NCI-H1694 treated with DMSO at 0.1 percent for 48 hours (cell line): ENCODE data around the gene C19orf81.

Experiments used
- DNase-seq: peaks from one replicate; lab custom pipeline; 2025; lab: John Stamatoyannopoulos, UW

The C19orf81 gene

DNA sequence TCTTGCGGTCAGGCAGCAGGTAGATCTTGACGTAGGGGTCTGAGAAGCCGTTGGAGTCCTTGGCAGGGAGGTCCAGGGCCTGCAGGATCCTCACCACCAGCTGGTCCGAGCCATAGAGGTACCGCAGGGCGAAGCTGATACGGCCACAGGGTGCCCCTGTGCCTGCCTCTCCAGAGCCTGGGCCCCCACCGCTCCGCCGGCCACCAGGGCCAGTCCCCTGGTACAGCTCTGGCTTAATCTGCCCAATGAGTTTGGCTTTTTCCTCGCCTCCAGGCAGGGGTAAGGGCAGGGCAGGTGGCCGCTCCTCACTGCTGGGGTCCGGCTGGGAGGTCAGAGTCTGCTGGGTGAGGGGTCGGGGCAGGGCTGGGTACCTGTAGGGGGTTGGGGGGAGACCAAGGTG lies 19.4 kb upstream of the C19orf81 start:
- DNase-seq: no peak

DNA sequence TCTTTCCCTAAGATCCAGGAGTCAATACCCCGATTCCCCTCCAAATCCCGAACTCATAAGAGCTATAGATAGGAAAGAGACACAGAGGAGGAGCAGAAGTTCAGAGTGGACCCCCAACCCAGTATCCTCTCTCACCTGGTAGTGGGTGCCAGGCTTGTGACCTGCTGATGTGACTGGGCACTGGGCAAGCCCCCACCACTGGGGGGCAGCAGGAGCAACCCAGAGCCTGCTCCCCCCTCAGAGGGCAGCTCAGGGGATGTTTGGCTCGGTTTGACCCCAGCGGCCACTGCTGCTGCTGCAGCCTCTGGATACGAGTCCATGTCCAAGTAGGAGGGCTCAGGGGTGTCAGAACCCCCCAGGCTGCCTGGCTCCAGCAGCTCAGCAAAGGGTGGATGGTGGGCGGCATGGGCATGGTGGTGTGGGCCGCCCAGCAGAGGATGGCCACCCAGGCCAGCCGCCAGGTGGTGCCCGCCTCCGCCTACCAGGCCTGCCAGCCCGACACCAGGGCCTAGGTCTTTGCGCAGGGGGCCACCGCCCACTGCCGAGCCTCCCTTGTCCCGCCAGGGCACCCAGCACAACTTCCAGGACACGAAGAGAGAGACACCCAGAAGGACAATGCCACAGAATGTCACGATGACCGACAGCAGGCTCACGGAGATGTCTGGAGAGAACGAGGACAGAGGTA lies 17.0 kb upstream of the C19orf81 start:
- no peak for DNase-seq

DNA sequence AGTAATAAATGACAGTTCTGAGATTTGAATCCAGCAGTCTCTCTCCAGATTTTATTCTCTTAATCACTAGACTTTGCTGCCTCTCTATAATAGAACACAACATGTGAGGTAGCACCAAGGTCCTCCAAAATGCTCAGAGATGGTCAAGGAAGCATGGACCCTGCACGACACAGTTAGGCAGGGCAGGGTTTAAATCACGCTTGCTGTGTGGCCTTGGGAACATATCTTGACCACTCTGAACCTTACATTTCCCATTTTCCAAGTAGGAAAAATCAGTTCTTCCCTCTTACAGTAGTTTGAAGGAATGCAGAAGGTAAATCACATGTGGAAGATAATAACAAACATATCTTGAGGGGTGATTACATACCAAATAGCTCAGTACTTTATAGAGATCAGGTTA lies 15.9 kb upstream of the C19orf81 start:
- no peak for DNase-seq

DNA sequence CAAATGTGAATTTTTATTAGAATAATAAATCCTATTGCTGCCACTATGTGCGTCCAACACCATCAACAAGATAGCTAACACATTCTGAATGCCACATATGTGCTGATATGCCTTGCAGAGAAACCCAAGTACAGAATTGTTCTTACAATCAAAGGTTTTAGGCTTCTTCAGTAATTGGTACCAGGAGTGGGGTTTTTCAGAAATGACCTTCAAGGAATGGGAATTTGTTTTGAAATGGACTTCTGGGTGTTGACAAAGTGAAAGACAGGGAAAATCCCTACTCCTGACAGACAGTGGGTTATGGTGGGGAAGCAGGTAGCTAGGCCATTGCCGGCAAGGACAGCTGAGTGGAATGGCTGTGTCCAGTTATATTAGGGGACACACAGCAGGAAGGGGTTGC lies 15.3 kb upstream of the C19orf81 start:
- no peak for DNase-seq

DNA sequence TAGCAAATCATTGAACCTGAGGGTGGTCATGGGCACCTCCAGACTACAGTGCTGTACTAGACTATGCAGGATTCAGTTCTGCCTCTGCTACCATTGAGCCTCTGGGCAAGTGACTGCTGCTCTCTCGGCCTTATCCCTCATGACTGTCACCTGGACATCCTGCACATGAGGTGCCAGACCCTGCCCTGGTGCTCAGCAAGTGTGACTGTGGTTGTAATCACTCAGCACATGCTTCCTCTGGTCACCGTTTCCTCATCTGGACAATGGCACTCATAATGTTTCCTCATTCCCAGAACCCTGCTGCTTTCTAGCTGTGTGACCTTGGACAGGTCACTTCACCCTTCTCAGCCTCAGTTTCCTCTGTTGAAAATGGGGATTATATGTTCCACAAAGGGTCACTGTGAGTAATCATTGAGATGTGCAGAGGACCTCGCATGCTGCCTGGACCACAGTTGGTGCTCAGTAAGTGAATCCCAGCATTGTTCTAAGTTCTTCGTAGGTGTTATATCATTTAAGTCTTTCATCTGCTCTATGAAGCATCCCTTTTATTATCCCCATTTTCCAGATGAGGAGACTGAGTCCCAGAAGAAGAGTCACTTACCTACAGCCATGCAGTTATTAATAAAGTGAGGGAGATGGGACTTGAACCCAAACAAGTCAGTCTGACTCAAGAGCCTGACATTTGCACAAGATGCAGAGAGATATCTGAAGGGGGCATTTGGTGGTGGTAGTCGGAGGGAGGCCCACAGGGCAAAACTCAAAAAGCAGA lies 12.7 kb upstream of the C19orf81 start:
- no peak for DNase-seq

DNA sequence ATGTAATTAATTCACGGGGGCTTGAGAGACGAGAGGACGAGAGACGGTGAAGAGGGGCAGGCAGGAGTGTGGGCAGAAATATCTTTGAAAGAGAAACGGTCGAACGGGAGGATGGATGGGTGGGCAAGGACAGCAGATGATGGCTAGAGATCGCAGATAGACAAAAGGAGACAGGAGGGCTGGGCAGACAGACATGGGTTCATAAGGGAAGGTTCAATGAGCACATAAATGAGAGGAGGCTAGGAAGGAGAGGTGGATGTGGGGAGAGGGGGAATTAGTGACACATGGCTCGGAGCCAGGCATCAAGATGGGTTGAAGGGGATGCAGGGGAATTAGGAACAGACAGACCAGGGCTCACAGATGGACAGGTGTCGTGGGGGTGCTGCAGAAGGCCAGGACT lies 10.6 kb upstream of the C19orf81 start:
- no peak for DNase-seq

DNA sequence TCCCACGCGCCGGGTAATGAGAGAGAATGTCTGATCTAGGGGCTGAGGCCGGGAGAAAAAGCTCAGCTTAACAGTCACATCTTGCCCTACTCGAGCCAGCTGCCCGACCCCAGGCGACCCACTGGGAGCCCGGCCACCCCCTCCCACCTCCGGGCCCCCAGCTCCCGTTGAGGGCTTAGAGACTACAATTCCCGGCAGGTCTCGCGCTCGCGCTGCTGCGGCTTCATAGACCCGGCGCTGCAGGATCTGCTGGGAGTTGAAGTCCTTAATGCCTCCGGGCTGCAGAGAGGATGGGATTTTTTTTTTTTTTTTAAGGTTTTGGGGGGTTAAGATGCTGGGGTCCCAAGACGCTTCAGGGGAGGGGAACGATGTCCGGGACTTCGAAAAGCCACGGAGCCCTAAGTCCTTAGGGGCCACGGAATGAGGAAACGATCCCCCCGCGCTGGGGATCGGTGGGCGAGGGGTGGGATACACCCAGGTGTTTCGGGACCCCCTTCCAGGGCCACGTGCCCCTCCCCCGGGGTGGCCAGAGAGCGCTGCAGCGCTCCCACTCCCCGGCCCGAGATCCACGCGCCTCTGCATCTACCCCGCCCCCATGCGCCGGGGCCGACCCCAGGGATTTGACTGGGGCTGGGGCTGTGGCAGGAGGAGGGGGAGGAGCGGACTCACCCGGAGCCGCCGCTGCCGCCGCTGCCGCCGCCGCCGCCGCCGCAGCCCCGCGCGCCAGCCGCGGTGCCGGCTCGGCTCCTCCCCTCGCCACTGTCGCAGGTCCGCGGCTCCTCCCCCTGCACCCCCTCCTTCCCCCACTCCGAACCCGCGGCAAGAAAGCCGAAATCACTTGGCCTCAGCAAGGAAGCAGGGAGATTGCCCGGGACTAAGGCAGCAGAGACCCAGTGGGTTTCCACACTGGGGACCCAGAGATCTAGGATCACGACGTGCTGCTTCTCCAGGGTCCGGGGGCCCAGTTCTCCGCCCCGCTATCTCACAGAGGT lies 9.8 kb upstream of the C19orf81 start, which contains the start of gene SYT3:
Gene SYT3 (minus strand): TSS at position 761 of the 992 bp plus-strand sequence. CDS start 2,470 bp downstream, outside the sequence.
- DNase-seq: peak; percentile 5

DNA sequence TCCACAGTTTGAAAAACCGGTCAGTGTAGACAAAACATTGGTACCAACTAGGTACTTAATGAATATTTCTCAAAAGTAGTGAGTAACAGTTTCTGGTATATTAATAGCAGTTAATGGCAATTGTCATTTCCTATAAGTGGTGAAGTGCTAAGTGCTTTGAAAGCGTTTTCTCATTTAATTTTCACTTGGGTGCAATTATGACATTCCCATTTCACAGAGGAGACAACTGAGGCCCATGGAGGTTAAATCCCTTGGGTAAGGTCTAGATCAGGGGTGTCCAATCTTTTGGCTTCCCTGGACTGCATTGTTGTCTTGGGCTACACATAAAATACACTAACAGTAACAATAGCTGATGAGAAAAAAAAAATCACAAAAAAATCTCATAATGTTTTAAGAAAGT lies 8.9 kb upstream of the C19orf81 start:
- no peak for DNase-seq

DNA sequence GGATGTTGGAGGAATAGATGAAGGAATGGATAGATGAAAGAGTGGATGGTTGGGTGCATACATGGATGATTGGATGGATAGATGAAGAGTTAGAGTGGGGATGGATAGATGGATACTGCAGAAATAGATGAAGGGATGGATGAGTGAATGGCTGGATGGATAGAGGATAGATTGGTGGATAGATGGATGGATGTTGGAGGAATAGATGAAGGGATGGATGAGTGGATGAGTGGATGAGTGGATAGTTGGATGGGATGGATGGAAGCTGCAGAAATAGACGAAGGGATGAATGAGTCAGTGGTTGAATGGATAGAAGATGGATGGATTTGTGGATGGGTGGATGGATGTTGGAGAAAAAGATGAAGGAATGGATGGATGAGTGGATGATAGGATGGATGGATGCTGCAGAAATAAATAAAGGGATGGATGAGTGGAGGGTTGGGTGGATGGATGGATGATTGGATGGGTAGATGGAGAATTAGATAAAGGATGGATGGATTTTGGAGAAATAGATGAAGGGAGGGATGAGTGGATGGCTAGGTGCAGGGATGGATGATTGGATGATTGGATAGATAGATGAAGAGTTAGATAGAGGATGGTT lies 4.8 kb upstream of the C19orf81 start:
- DNase-seq: no peak

DNA sequence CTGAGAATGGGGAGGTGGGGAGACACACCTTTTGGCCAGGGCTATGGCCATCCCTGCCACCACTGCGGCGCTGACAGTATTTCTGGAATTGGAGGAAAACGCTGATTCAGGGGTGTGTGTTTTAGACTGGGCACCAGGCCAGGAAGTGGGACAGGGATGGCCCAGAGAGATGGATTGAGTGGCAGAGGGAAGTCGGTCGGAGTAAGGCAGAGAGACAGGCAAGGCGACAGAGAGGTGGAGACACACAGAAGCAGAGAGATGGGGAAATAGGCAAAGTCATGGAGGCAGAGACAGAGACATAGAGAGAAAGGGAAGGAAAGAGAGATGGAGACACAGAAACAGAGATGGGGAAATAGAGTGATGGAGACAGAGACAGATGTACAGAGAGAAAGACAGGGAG lies 4.1 kb upstream of the C19orf81 start:
- no peak for DNase-seq

DNA sequence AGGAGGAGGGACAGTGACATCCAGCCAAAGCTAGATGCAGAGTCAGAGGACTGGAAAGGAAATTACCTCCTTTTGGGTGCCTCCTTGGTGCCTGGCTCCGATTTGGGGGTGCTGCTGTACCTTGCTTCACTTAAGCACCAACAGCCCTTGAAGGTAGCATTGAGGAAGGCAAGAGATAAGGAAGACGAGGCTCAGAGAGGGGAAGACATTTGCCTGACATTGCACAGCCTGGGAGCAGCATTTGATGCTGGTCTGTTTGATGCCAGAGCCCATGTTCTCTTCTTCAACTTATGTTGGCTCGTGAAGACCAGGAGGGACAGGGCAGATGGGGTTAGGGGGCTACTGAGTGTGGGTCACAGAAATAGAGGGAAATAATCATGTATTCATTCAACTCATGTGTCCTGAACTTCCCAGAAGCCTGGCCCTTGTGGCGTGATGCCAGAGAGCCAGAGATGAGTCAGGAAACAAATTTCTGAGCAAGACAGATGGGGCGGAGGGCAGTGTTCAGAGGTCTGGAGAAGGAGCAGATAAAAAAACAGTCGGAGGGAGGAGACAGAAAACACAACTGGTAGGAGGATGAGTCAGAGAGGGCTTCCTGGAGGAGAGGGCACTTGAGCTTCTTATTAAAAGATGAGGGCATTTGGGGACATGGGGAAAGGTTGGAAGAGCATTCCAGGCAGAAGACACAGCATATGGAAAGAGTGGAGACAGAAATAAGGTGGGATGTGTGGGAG lies 3.0 kb upstream of the C19orf81 start:
- no peak for DNase-seq

DNA sequence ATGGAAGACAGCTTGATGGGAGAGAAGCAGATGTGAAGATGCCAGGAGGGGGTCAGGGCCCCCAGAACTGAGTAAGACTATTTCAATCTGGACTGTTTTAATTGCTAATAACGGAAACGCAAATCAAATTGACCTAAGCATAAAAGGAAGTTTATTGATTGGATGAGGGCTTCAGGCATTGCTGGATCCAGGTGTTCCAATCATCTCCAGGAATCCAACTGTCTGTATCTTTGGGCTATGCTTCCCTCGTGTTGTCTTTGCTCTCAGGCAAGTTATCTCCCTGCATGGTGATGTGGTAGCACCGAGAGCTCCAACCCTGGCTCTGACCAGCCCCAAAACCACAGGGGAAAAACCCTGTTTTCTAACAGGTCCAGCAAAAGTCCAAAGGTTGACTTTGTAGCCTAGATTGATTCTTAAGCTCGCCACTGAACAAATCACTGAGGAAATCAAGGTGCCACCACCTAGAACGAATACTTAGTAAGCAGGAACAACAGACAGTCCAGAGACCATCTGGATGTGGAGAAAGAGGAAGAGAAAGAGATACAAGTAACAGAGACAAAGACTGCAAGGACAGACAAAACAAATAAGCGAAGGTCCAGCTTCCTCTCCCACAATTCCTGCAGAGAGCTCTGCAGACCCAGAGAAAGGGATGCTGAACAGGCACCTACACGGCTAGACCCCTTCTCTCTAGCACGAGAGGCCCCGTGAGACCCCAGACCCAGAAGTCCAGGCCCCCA lies 1.2 kb upstream of the C19orf81 start:
- DNase-seq: no peak

DNA sequence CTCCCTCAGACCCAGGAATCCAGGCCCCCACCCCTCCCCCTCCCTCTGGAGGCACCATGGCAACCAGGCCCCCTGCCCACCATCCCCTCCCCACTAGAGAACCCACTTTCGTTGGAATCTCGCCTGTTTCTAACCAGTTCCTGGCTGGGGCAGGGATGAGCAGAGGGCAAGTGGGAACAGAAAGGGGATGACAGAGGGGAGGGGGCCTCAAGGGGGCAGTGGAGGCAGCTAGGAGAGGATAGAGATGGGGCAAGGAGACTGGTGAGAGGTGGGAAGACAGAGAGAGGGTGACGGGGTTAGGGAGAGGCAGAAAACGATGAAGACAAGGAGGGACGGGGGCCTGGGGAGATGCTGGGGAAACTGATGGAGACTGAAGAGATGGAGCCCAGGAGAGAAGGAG lies 586 bp upstream of the C19orf81 start:
- no peak for DNase-seq

DNA sequence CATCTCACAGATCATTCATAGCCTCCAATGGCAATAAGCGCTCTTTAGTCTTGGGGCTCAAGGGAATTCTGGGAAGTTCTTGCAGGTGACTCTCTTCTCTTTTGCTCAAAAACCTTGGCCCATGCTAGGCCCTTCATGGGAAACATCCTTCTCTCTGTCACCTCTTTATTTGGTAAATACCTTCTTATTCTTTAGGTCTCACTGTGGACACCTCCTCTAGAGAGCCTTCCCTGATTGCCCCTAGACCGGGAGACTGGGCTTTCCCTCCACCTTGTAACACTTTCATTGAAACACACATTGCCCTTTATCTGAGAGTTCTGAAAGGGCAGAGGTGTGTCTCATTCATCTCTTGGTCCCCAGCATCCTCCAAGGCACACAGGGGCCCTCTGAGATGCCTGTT lies 1.9 kb downstream of the C19orf81 start:
- no peak for DNase-seq

DNA sequence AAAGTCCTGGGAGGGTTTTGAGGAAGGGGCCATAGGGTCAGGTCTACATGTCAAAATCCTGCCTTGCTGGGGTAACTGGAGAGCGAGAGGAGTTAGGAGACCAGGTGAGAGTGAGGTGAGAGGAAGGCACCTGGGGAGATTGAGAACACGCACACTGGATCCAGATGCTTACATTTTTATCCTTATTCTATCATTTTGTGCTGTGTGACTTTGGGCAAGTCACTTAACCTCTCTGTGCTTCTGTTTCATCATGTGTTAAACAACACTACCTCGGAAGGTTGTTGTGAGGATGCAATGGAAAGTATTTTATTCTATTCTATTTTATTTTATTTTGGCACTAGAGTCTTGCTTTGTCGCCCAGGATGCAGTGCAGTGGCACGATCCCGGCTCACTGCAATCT lies 3.5 kb downstream of the C19orf81 start:
- DNase-seq: no peak

DNA sequence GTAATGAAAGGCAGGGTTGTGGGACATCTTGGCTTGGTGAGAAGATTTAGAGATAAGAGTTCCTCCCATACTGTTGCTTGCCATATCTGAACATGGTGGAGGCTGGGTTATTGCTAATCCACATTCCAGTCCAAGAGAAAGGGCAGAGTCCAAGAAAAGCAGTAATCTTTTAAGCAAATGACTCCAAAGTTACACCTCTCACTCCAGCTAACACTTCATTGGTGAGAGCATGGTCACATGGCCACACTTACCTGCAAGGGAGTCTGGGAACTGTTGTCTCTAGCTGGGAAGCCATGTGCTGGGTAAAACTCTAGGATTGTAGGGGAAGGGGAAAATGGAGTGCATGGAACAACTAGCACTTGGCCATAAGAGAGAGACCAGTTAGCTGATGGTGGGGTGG lies 5.6 kb downstream of the C19orf81 start:
- DNase-seq: no peak

DNA sequence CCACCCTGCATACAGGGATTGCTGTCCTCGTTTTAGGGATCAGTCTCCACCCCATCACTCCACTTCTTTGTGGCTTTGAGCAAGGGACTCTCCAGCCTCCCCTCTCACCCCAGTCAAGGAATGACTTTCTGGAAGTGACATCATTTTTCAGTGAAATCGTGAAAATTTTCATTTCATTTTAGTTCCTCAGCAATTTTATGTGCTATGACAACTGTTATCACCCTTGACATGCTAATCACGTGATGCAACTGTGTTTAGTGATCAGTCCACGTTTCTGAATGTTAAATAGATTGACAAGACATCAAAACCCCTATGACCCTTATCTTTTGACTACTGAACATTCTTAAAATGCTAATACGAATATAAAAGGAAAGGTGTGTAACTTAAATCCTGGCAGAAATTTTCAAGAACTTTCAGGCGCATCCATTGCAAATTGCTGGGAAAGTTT lies 8.0 kb downstream of the C19orf81 start:
- DNase-seq: no peak

DNA sequence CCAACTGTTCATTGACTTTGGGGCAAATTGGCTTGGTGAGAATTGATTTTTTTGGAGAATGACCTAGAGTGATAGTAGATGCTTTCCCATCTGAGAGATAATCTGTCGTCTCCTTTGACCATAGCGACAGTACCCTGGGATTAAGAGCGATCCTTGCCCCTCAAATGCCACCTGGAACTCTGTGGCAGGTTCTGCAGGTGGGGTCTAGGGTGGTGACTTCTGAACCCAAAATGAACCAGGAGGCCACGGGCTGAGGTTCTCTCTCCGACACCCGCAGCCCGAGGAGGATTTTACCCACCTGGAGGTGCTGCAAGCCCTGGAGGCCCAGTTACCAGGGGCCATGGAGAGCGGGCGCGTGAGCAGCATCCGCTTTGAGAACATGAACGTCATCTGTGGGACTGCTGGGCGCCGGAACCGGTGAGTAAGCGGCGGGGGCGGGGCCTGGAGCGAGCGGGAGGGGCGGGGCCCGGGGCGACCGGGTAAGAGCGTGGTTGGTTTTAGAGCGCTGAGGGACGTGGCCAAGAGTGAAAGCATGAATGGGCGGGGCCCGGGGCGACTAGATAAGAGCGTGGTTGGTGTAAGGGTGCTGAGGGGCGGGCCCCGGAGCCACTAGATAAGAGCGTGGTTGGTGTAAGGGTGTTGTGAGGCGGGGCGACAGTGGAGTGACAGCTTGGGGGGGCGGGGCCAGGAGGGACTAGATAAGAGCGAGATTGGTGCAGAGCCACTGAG lies 8.6 kb downstream of the C19orf81 start:
- peak; percentile 59 for DNase-seq

DNA sequence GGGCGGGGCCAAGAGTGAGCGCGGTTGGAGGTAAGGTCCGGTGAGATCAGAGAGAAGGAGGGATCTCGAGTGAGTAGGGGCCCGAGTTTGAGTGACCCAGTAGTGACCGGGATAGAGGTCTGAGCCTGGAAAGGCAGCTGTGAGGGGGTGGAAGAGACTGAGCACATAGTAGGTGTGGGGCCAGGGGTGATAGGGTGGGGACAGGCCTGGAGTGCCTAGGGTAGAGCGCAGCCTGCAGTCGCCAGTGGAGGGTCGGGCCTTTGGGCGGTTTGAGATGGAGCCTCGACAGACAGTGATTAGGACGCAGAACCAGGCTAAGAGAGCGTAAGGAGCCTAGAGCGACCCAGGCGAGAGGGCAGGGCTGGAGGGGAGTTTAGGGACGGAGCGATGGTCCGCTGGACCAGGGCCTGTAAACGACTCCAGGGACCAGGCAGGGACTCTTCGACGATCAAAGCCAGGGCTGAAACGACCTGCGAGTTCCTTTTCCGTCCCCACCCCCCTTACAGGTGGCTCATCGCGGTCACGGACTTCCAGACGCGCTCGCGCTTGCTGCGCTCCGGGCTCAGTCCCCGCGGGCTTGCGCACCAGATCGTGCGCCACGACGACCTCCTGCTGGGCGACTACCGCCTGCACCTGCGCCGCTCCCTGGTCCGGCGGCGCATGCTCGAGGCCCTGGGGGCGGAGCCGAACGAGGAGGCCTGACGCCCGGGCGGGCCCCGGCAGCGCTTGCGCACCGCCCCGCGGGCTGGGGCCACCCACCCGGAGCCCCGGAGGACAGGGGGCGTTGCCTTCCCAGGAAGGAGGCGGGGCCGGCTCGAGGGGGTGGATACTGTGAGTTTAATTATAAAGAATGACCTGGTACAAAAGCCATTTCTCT lies 9.4 kb downstream of the C19orf81 start:
- no peak for DNase-seq
